Fibroblast of gingiva (primary cell): Measurements from ENCODE around the gene GFRA3.

ENCODE experiments used
- DNase-seq: peaks from one replicate; pipeline ENCODE4 v3.0.0-alpha.2; 2011; ENCODE audit warnings: low read depth

Gene GFRA3

DNA sequence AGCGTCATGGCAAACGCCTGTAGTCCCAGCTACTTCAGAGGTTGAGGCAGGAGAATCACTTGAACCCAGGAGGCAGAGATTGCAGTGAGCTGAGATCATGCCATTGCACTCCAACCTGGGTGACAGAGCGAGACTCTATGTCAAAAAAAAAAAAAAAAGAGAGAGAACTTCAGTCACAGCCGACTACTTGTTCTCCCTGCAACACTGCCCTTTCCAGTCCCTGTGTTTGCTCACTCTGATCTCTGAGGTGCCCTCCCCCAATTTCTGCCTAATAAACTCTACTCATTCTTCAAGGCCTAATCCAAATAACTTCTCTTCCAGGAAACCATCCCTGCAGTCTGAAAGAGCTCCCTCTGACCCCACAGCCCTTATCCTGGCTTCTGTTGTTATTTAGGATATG lies 28.1 kb downstream of the GFRA3 start:
- DNase-seq = no peak

DNA sequence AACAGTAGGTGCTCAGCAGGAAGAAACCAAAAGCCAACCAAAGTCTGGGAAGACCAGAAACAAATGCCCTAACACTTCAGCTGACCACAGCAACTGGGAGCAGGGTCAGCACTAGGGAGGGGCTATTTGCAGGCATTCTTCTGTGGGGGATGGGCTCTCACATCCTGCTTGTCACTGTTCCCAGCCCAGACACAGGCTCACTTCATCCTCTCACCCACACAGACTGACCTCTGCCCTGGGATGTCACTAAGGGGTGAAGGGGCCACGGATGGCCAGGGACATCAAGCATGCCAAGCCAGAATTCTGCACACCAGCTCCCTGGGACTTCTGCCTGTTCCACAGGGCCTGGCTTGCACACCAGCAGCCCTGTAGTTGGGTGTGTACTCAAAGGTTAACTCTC lies 28.7 kb downstream of the GFRA3 start:
- no peak for DNase-seq

DNA sequence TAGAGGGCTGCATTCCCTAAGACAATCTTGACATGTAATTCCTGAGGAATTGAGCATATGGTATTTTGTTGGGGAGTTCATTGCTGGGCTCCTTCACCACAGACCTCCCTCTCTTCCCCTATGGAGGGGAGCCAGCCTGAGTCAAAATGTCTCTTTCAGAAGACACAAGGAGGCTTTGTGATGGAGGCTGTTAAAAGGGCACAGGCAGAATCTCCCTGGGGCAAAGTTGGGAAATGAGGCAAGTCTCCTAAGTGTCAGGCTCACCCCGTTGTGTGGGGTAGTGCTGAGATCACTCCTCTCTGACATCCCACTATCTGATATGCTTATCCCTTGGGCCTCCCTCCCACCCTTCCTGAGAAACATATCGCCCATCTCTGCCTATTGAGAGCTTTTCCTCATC lies 30.6 kb downstream of the GFRA3 start:
- no peak for DNase-seq

DNA sequence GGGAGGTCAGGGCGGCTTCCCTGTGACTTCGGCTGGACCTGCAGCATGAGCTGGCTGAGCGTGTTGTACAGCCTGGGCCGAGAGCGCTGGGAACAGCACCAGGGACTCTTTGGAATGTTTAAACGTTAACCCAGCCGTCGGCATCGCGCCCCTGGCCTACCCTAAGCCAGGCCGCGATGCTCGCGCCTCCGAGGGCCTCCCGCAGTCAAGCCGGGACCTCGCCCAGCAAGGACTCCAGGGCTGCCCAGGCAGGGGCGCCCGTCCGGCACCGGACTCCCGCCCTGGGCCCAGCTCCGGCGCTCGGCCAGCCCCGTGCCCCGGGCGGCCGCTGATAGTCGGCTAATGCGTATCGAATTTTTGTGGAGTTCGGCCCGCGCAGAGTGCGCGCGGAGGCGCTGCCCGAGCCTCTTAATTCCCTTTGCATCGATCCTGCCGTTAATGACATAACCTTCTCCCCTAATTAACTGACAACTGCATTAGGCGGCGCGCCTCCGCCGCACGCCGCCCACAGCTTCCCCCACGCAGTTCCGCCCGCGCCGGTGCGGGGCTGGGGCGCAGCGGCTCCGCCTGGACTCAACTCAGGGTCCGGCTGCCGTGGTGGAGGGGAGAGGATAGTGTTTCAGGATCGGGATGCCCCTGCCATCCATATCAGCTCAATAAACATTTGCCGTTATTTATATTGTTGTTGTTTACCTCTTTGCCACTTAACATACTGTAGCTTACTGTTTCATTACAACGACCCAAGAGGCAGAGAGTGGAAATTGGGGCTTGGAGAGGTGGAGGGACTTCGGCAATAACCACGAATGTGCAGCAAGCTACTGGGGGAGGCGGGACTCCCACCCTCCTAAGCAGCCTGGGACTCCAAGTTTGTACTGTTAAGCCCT lies 32.5 kb downstream of the GFRA3 start:
- peak; percentile 10 for DNase-seq

DNA sequence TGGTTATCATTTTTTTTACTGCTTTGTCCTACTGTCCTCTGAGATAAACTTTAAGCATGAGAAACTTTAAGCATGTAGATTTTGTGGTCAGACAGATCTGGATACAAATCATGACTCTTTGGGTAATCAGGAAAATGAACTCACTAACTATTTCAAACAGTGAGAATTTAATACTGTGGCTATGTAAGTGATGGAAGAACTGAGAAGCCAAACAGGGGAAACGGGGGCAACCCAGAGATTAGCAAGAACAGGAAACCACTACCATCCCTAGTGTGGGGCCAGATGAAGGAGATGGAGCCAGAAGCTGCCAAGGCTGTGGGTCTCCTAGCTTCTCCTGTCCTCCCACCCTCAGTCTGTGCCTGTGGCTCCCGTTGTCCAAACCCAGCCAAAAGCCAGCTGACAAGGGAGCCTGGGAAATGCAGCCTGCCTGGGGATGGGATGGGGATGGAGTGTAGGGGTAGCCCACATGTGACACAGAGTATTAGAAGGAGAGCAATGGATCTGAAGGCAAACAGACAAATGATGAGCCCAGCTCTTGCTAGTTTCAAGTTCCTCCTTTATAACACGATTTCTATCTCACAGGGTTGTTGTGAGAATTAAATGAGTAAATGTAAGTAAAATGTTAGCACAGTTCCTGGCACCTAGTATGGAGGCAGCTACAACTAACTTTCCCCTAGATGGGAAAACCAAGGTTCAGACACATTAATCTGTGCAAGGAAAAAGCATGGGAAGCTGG lies 33.6 kb downstream of the GFRA3 start:
- no peak for DNase-seq

DNA sequence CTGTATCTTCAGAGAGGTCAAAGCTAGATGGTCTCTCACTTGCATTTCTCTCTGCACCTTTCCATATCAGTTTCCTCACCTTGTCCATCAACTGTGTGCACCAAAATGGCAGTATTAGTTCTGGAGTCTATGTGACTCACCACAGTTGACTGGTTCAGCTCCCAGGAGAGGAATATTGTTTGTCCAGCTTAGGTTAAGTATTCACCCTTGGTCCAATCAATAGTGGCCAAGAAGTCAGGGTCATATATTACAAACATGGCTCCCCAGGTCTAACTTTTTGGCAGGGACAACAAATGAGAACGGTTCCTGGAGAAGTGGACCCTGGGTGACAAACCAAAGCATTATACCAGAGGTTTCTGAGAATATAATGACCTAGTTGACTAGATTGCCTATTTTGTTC lies 36.4 kb downstream of the GFRA3 start:
- DNase-seq = no peak

DNA sequence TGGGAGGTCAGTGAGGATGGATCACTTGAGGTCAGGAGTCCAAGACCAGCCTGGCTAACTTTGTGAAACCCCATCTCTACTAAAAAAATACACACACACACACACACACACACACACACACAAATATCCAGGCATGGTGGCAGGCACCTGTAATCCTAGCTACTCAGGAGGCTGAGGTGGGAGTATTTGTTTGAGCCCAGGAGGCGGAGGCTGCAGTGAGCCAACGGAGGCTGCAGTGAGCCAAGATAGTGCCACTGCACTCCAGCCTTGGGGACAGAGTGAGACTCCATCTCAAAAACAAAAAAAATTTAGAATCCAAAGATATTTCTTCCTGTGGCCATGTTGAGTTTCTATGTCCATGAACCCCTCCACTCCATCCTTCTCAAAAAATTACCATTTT lies 39.8 kb downstream of the GFRA3 start:
- DNase-seq = no peak

DNA sequence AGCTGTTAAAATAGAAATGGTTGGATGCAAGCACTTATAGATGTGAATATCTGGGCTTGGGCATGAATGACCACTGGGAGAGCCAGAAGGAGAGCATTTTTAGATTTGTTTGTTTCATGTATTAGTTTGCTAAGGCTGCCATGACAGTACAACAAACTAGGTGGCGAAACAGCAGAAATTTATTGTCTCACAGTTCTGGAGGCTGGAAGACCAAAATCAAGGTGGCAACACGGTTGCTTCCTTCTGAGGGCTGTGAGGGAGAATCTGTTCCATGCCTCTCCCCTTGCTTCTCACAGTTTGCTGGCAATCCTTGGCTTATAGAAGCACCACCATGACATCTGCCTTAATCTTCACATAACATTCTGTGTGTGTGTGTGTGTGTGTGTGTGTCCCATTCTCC lies 41.1 kb downstream of the GFRA3 start:
- no peak for DNase-seq

DNA sequence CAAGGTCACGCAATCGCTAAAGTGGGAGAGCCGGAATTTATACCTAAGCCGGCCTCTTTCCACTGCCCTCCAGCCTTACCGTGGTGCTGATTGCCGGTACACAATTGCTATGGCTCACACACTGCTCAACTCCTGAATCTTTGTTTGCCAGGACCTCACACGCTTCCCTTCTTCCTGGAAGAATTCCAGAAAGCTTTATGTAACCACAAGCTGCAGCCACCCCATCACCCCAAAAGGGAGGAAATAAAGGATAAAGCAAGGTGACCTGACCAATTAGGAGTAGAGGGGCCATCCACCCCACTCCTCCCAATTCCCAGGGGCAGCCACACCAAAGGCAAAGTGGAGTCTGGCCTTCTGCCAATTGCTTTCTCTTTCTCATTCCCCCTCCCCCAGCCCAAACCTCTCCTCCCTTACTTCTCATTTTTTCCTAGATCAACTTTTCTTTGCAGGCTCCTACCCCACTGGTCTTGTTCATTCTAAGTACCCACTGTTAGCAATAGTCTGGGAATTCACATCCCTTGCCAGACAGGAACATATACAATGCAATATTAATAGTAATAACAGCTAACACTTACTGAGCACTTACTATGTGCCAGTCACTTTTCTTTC lies 43.3 kb downstream of the GFRA3 start:
- DNase-seq = no peak

DNA sequence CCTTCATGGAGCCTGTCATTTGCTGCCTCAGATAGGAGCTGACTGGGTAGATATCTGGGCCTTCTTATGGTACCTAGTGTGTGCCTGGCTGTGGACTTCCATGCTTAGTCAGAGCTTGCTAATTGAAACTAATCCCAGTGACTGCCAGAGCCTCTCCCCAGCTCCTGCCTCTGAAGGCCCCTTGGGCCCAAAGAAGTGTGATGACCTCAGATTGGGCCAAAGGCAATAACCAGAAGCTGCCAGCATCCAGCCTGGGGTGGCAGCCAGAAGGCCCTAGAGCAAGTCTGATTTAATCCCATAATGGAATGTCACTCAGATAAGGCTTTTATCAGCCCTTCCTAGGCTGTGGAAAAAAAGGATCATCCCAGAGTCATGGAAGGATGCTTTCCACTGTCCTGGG lies 44.2 kb downstream of the GFRA3 start:
- peak; percentile 32 for DNase-seq

DNA sequence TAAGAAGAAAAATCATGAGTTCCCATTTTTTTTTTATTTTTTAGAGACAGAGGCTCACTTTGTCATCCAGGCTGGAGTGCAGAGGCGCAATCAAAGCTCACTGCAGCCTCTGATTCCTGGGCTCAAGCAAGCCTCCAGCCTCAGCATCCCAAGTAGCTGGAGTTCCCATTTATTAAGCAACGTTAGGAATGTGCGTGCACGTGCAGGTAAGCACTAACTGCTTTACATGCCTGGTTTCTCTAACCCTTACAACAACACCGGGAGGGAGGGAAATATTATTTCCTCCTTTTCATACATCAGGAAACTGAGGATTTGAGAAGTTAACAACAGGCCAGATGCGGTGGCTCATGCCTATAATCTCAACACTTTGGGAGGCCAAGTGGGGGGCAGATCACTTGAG lies 45.0 kb downstream of the GFRA3 start:
- DNase-seq = no peak

DNA sequence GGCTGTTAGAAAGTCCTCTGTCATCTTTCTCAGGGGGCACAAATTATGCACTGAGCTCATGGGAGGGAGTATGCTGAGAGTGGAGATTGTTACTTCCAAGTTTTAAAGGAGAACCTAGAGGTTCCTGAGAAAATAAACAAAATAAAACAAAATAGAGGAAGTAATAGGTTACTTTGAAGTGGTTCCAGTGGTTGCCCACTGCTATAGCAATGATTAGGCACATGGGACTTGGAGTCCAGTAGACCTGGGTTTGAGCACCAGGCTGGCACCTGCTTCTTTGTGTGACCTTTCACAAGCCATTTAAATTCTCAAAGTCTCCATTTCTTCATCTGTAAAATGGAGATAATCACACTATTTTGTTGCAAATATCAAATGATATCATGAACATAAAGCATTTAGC lies 47.5 kb downstream of the GFRA3 start:
- DNase-seq = no peak

DNA sequence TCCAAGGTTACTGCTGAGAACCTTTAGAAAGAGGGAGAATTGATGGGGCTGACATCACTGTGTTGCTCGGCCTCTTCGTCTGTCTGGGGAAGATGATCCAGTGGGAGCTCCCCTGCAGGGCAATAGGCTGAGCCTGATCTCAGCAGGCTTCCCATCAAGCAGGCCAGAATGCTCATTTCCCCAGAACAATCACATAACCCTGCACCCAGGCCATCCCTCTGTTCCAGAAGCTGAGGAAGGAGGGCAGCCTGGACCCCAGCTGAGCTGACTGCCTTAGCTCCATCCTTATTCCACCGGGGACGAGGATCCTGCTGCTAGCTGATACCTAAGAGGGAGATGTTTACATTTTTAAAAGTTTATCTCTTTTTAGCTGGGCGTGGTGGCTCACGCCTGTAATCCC lies 49.7 kb downstream of the GFRA3 start:
- DNase-seq = no peak

DNA sequence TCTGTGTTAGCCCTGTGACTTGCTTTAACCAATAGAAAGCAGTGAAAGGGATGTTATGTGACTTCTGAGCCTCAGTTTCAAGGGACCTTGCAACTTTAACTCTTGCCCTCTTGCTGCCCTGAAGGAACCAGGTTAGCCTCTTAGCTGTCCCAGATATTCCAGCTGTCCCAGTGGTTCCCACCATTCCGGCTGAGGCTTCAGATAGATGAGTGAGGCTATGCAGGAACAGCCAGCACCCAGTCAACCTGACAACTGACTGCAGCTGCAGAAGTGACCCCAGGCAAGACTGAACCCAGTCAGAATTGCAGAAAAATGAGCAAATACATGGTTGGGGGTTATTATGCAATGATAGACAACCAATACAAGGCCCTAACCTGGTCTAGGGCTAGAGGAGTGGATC lies 50.9 kb downstream of the GFRA3 start:
- no peak for DNase-seq

DNA sequence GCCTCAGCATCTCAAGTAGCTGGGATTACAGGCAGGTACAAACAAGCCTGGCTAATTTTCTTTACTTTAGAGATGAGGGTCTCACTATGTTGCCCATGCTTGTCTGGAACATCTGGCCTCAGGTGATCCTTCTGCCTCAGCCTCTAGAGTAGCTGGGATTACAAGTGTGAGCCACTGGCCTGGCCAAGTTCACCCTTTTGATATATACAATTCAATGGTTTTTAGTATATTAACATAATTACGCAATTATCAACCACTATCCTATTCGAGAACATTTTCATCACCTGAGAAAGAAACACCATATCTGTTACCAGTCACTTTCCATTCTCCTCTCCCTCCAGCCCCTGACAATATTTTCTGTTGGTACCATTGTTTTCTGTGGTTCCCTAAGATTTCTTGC lies 57.6 kb downstream of the GFRA3 start:
- DNase-seq = no peak

DNA sequence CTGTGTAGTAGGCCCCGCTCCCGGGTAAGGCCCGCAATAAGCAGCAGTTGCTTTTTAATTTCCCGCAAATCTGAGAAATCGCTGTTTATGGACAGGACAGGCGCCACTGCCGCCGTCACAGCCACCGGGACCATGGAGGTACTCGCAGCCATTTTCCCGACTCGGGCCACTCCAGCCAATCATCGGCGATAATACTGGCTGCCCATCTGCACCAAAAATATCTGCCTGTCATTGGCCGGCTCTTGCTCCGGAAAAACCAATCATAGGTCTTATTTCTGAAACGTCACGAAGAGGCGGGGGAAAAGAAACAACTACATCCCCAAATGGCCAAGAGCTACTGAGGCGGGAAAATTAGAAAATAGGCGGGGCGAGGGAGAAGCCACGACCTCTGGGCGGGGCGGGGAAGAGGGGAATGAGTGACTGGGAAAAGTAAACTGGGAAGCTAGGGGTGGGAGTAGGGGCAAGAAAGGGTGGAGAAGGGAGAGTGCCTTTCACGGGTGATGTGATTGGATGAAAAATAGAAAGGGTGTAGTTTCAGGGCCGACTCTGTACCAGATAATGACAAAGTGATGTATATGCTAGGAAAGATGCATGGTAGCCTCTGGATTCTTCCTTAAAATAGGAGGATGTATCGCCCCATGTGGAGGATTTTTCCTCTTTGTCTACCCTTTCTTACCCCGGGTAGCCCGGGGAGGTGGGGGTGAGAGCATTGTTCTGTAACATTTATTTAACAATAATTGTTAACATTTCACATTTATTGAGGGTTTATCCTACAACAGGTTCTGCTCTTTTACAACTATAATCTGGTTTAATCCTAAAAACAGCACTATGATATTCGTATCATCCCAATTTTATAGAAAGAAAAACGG lies 61.0 kb downstream of the GFRA3 start, which contains the start of gene CDC23:
TSS of gene CDC23 (minus strand) at position 163 of the 869 bp plus-strand sequence. CDS start at position 152, 11 bp downstream.
- peak; percentile 96 for DNase-seq

DNA sequence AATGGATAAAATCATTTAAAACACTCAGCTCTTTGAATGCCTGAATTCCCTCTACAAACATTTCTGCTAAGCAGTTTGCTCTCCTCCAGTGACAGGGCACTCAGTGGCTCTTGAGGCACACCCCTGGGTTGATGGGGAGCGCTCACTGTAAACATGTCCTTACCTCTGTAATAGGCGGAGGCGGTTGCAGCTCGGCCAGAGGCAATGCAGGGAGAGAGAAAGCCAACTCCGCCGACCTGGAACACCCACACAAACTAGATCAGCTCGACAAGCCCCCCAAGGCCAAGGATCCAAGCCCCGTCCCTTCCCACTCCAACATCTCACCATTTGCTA lies 61.6 kb downstream of the GFRA3 start:
- no peak for DNase-seq

DNA sequence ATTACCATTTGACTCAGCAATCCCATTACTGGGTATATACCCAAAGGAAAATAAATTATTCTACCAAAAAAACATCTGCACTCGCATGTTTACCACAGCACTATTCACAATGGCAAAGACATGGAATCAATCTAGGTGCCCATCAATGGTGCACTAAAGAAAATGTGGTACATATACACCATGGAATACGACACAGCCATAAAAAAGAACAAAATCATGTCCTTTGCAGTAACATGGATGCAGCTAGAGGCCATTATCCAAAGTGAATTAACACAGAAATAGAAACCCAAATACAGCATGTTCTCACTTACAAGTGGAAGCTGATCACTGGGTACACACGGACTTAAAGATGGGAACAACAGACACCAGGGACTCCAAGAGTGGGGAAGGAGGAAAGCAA lies 63.4 kb downstream of the GFRA3 start:
- no peak for DNase-seq
